Astrocyte (in vitro differentiated cells and primary cell): ENCODE results near the gene BLOC1S5. TPM values are rescaled to one million over a fixed set of nuclear protein-coding genes. Genes with fewer than 3 reads are reported as not detected.

Source experiments
- DNase-seq: peaks from one replicate; pipeline ENCODE4 v3.0.0-alpha.2; 2010; ENCODE audit warnings: low read depth
- FAIRE-seq: peaks from 2 replicates; lab custom pipeline; 2011; peaks lifted over from hg19 to GRCh38; lab: Jason Lieb, UNC
- H2AFZ ChIP-seq: 2 replicates; pipeline ENCODE4 v1.6.0; 2012; ENCODE audit warnings: low read depth, low read length, inconsistent platforms
- H3K27ac ChIP-seq: 2 replicates; pipeline ENCODE4 v1.5.1; 2011; ENCODE audit warnings: low read depth, low read length, inconsistent platforms
- H3K27me3 ChIP-seq: 2 replicates; pipeline ENCODE4 v1.6.0; 2011; ENCODE audit warnings: low read length, inconsistent platforms; ENCODE audit not compliant: insufficient read depth
- H3K36me3 ChIP-seq: 2 replicates; pipeline ENCODE4 v1.5.1; 2011; ENCODE audit warnings: low read length, inconsistent platforms; ENCODE audit not compliant: insufficient read depth
- H3K4me1 ChIP-seq: 2 replicates; pipeline ENCODE4 v1.5.1; 2011; ENCODE audit warnings: low read length, inconsistent platforms; ENCODE audit not compliant: insufficient read depth
- H3K4me2 ChIP-seq: 2 replicates; pipeline ENCODE4 v1.6.0; 2012; ENCODE audit warnings: low read length, inconsistent platforms
- H3K4me3 ChIP-seq: 2 replicates; pipeline ENCODE4 v1.5.1; 2011; ENCODE audit warnings: low read depth, mild to moderate bottlenecking, low read length, inconsistent platforms; ENCODE audit not compliant: insufficient read depth
- H3K79me2 ChIP-seq: 2 replicates; pipeline ENCODE4 v1.6.0; 2012; ENCODE audit warnings: mild to moderate bottlenecking, low read length, inconsistent platforms; ENCODE audit not compliant: insufficient read depth
- H3K9ac ChIP-seq: 2 replicates; pipeline ENCODE4 v1.6.0; 2012; ENCODE audit warnings: mild to moderate bottlenecking, low read length, inconsistent platforms
- H3K9me3 ChIP-seq: 2 replicates; pipeline ENCODE4 v1.5.1; 2012; ENCODE audit warnings: low read depth, mild to moderate bottlenecking, low read length, inconsistent platforms; ENCODE audit not compliant: insufficient read depth
- H4K20me1 ChIP-seq: 2 replicates; pipeline ENCODE4 v1.6.0; 2012; ENCODE audit warnings: low read length, inconsistent platforms; ENCODE audit not compliant: insufficient read depth
- H3K27ac Mint-ChIP-seq: one replicate; pipeline ENCODE4 v1.8.0; 2021; ENCODE audit warnings: mild to moderate bottlenecking, mixed read lengths; ENCODE audit not compliant: unreplicated experiment
- H3K27me3 Mint-ChIP-seq: one replicate; pipeline ENCODE4 v1.8.0; 2021; ENCODE audit warnings: low read depth, mixed read lengths; ENCODE audit not compliant: unreplicated experiment
- H3K36me3 Mint-ChIP-seq: one replicate; pipeline ENCODE4 v1.8.0; 2021; ENCODE audit warnings: low read depth, mixed read lengths; ENCODE audit not compliant: unreplicated experiment
- H3K4me1 Mint-ChIP-seq: one replicate; pipeline ENCODE4 v1.8.0; 2021; ENCODE audit warnings: low read depth, mixed read lengths; ENCODE audit not compliant: unreplicated experiment
- H3K4me3 Mint-ChIP-seq: one replicate; pipeline ENCODE4 v1.8.0; 2021; ENCODE audit warnings: mild to moderate bottlenecking, moderate library complexity, mixed read lengths; ENCODE audit not compliant: unreplicated experiment
- H3K9me3 Mint-ChIP-seq: one replicate; pipeline ENCODE4 v1.8.0; 2021; ENCODE audit warnings: mild to moderate bottlenecking, mixed read lengths; ENCODE audit not compliant: unreplicated experiment
- CTCF ChIP-seq: IDR thresholded peaks from 2 replicates; pipeline ENCODE4 v1.5.1; 2011; ENCODE audit warnings: low read depth, mild to moderate bottlenecking, inconsistent platforms, low read length, moderate library complexity; ENCODE audit not compliant: insufficient read depth
- EZH2 ChIP-seq: IDR thresholded peaks from 2 replicates; pipeline ENCODE4 v1.6.1; 2012; ENCODE audit warnings: mild to moderate bottlenecking, low read length, inconsistent platforms; ENCODE audit not compliant: insufficient read depth
- total RNA-seq: library from RNA; stranded (reverse); gene quantifications from 2 replicates; pipeline ENCODE4 v1.2.1, GENCODE V29; 2021

BLOC1S5 gene
- total RNA-seq, 1 donor from 2014 or later, result 8.2 TPM

DNA sequence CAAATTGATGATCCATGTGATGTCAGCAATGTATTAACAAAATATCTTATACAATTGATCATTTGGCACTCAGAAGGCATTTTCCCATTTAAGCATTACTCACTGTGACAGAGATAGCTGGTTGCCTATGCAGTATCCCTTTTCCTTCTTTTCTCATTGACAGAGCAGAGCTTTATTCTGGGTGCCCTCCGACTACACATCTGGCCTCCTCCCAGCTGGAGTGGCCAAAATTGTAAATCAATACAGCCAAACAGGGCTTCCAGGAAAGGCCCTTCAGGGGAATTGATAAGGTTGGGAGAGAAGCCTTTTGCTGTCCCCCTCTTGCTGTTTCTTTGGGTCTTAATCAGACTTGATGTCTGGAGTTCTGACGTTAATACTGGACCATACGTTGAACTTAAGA, 9.6 kb upstream of the BLOC1S5 start:
- Histone ChIP-seq H3K4me1 (no peaks in the 10 kb centered on the region), H3K4me3 (no peak overlapping the region), H3K27ac (no peak overlapping the region), H3K27me3 (no peaks in the 10 kb centered on the region), H4K20me1 (no peaks in the 10 kb centered on the region), H3K9me3 (no peaks in the 10 kb centered on the region), H3K79me2 (no peaks in the 10 kb centered on the region), H2AFZ (no peak overlapping the region), H3K36me3 (no peaks in the 10 kb centered on the region), H3K9ac (no peak overlapping the region), H3K4me2 (no peak overlapping the region)
- no peak overlapping the region for H3K27ac Mint-ChIP-seq
- H3K9me3 Mint-ChIP-seq, result no peaks in the 10 kb centered on the region
- H3K27me3 Mint-ChIP-seq, result no peaks in the 10 kb centered on the region
- H3K4me1 Mint-ChIP-seq, result peaks cover 5% of the 10 kb centered on the region
- no peak overlapping the region for H3K4me3 Mint-ChIP-seq
- H3K36me3 Mint-ChIP-seq, result no peaks in the 10 kb centered on the region
- FAIRE-seq (no peak), DNase-seq (no peak)
- TF ChIP-seq EZH2 (no peak), CTCF (no peak)

DNA sequence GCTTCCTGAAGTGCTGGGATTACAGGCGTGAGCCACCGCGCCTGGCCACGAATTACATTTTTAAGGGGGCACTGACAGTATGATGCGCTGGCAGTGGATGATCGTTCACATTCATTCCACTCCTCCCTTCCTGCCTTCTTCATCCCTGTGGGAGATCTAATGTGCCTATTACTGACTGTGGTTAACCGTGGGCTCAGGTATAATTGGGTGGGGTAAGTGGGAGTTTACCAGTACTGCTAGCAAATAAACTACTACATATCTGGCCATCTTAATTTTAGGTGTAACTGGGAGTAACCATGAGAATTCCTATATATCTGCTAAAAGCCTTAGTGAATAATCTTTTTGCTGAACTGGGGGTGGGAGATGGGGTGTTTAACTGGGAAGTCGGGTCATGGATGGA, 6.5 kb upstream of the BLOC1S5 start:
- Histone ChIP-seq H3K9me3 (no peaks in the 10 kb centered on the region), H3K4me2 (no peak overlapping the region), H4K20me1 (no peaks in the 10 kb centered on the region), H2AFZ (no peak overlapping the region), H3K27me3 (no peaks in the 10 kb centered on the region), H3K36me3 (no peaks in the 10 kb centered on the region), H3K9ac (no peak overlapping the region), H3K27ac (no peak overlapping the region), H3K4me1 (no peaks in the 10 kb centered on the region), H3K4me3 (no peak overlapping the region), H3K79me2 (no peaks in the 10 kb centered on the region)
- Mint-ChIP-seq H3K27me3 (no peaks in the 10 kb centered on the region), H3K27ac (no peak overlapping the region), H3K9me3 (no peaks in the 10 kb centered on the region), H3K36me3 (no peaks in the 10 kb centered on the region), H3K4me1 (peaks cover 5% of the 10 kb centered on the region), H3K4me3 (no peak overlapping the region)
- FAIRE-seq (no peak), DNase-seq (no peak)
- TF ChIP-seq CTCF, result no peak
- no peak for TF ChIP-seq EZH2

DNA sequence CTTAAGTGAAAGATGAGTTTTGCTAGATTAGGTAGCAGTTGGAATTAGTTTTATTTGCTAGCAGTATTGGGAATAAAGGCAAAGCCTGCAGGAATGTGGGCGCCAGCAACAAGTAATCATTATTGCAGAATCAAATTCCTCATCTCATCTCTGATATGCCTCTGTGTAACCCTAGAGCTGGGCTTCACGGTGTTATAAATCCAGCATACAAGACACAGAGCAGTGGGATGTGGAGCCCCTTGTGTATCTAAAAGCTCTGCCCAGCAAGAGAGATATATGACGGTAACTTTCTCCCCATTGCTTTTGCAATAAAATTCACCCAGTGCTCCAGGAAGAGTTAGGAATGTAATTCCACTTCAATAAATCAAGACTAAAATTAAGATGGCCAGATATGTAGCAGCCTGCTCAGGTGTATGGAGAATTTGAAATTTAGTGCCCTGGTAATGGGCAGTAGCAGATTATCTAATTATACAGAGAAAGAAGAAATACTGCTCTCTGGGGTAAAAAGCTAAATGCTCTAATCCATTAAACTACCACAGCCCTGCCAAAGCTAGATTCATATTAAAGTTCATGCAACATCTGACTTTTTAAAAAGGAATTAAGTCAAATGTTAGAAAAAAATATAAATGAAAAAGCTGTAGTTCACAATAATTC, 5.6 kb upstream of the BLOC1S5 start:
- H3K9me3 Mint-ChIP-seq, result no peaks in the 10 kb centered on the region
- no peak for TF ChIP-seq EZH2
- no peak for TF ChIP-seq CTCF
- H3K36me3 Mint-ChIP-seq, result no peaks in the 10 kb centered on the region
- DNase-seq, result no peak
- Histone ChIP-seq H3K36me3 (no peaks in the 10 kb centered on the region), H3K4me1 (peaks cover 3% of the 10 kb centered on the region), H3K79me2 (no peaks in the 10 kb centered on the region), H3K9ac (no peak overlapping the region), H4K20me1 (no peaks in the 10 kb centered on the region), H3K4me2 (no peak overlapping the region), H3K27me3 (no peaks in the 10 kb centered on the region), H2AFZ (no peak overlapping the region), H3K9me3 (no peaks in the 10 kb centered on the region), H3K4me3 (no peak overlapping the region), H3K27ac (no peak overlapping the region)
- no peaks in the 10 kb centered on the region for H3K27me3 Mint-ChIP-seq
- FAIRE-seq, result no peak
- peaks cover 5% of the 10 kb centered on the region for H3K4me1 Mint-ChIP-seq
- H3K27ac Mint-ChIP-seq, result no peak overlapping the region
- H3K4me3 Mint-ChIP-seq, result no peak overlapping the region
